HG02798 (cell line): Measurements from ENCODE around the gene KCNS1.

Source experiments
- ATAC-seq: cut with Tn5 transposase; IDR thresholded peaks from one replicate; pipeline ENCODE4 v1.9.1; 2021; ENCODE audit warnings: mild to moderate bottlenecking; ENCODE audit not compliant: unreplicated experiment, poor library complexity

The KCNS1 gene

DNA sequence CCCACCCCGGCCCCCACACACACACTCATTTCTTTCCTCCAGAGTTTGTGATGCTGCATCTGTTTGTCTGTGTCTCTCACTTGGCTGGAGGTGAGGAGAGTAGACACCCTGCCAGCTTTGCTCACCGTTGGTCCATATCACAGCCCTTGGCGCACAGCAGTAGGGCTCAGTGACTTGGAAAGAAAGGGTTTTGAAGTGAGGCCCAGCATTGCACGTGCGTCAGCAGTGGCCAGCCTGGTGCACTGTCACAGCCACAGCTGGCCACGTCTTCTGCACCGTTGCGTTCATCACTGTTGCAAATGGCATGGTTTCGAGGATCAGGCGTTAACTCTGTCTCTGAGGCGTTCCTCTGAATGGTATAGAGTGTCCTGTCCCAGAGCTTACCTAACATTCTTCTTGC is 10.4 kb upstream of the KCNS1 start:
- no peak for ATAC-seq

DNA sequence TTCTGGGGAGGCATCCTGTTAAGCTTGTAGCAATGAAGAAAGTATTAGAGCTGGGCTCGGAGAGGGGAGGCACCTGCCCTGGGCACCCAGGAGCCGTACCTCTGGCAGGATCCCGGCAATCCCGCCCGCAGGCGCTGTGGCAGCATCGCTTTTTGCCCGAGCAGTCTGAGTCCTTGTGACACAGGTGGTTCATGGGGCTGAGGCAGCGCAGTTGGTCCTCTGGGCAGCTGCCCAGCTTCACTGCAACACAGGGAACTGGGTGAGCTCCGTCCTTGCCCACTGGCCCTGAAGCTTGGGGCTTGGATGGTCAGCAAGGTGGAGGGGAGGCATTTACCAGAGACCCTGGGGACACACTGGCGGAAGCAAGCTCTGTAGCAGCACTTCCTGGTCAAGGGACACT is 9.4 kb upstream of the KCNS1 start:
- ATAC-seq, result no peak

DNA sequence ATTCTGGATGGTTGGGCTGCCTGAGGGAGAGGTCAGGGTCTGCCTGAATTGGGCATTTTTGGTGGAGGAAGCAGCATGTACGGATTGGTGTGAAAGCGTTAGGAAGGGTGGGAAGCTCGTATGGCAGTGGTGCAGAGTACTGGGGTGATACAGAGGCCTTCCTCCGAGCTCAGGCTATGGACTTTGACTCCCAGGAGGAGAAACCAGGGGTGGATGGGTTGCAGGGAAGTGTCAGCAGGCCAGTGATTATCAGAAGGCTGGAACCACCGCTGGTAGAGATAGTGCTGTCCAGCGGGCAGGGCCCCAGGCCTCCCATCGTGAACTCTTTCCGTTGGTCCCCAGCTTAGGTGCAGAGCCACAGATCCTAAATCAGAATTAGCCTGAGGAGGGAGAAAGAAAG is 8.7 kb upstream of the KCNS1 start:
- ATAC-seq, result no peak

DNA sequence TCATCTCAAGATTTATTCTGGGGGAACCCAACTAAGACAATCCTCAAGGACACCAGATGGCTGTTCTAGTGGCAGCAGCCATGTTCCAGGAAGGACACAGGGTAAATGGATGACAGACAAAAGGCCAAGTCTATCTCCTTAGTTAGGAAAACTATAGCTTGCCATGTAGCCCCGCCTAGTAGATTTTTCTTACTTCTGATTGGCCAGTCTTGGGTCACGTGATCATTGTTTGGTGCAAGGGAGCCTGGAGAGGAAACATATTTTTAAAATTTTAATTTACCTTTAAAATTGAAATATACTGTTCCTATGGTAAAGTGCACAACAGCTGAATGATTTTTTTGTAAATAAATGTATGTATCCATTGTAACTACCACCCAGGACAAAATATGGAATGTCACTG is 4.4 kb upstream of the KCNS1 start:
- ATAC-seq, result no peak

DNA sequence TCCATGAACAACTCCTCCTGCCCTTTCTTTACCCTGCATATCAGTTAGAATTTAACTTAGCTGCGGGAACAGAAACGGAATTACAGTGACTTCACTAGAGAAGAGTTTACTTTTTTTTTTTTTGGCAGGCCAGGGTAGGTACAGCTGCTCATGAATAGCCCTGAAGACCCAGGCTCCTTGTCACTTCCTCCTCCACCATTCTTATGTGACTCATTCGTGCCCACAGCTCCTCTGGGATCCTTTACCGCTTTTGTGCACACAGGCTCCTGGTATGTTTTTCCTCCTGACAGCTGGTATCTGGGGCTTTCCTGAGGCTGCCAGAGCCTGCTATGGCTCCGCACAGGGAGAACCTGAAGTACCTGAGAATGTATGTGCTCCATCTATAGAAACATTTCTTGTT is 3.9 kb upstream of the KCNS1 start:
- no peak for ATAC-seq

DNA sequence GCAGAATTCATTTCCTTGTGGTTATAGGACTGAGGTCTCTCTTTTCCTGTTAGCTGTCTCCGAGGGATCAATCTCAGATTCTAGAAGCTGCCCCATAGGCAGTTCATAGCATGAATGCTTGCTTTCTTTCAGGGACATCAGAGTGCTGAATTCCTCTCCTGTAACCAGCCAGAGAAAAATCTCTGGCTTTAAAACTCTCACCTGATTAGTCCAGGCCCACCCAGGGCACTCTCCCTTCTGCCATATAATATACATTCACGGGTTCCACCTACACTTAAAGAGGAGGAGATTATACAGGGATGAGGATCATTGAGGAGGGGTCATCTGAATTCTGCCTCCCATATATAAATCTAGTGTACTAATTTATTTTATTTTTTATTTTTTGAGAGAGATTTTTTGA is 2.1 kb upstream of the KCNS1 start:
- no peak for ATAC-seq

DNA sequence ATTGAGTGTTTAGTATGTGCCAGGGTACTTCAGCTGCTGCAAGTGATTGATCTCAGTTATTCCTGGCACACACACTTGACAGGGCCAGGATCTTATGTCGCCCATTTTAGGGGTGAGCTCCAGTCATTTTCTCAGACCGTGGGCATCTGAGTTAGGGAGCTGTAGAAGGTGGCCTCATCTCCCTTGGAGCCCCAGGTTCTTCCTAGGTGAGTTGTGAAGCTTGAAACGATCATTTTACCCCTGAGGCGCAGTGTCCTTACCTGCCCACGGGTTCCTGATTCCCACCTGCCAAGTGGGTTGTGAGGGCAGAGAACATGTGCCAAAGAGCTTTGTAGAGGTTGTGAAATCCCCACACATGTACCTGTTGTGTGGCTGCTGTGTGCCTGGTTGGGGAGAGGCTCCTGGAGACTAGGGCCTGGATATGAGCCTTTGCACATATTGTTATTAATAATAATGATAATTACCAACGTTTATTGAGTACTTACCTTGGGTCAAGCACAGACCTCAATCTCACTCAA is 465 bp upstream of the KCNS1 start:
- no peak for ATAC-seq

DNA sequence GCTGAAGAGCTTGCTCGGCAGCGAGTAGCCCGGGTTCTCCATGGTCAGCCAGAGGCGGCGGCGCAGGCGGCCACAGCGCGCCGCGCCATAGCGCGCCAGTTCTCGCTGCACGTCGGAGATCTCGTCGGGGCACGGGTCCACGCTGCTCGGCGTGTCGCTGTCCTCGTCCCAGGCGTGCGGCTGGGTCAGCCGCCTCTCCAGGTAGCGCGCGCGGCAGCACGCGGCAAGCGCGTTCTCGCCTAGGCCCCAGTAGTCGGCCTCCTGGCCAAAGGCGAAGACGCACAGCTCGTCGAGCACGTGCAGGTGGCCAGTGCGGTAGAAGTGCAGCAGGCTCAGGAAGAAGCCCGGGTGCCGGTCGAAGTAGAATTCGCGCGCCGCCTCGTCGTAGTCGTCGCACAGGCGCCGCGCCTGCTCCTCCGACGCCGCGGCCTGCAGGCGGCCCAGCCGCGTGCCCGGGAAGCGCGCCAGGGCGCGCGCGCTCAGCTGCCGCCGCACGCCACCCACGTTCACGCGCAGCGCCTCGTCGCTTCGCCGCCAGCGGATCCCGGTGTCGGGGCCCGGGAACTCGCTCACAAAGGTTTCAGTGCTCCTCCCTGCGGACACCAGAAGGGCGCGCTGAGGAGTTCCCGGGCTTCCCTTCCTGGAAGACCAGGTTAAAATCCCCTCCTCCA is 2.7 kb downstream of the KCNS1 start:
- ATAC-seq, result no peak

DNA sequence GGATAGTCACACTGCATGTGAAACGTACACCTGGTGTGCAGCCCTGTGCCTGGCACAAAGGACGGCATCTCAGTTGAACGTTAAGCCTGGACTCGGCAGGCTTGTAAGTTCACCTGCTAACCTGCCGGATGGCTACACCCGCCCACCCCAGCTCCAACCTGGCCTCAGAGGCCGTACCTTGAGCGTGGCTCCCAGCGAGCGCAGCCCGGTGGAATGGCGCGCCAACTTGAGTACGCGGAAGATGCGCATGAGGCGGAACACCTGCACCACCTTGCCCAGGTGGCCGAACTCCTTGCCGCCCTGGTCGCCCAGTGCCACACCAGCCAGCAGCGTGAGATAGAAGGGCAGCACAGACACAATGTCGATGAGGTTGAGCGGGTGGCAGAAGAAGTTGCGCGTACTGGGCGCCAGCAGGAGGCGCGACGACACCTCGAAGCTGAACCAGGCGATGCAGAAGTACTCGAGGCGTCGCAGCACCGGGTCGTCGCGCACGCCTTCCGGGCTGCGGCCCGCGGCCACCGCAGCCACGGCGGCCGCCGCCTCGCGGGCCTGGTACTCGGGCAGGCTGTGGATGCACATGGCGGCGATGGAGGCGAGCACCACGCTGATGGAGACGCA is 3.3 kb downstream of the KCNS1 start:
- ATAC-seq, result no peak

DNA sequence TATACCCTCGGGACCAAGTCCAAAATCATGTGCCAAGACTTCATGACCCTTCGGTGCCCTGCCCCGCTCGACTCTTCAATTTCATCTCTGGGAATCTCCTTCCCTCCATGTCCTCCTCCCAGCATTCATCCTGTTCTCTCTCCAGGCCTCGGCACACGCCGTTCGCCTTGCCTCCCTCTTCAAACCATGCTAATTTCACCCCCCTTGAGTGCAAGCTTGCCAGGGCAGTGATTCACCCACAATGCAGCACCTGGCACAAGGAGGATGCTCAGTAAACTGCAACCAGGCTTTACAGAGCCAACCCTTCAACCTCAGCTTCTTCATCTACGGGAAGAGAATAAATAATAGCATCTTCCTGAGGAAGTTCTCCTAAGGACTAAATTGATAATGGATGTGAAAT is 4.1 kb downstream of the KCNS1 start:
- no peak for ATAC-seq

DNA sequence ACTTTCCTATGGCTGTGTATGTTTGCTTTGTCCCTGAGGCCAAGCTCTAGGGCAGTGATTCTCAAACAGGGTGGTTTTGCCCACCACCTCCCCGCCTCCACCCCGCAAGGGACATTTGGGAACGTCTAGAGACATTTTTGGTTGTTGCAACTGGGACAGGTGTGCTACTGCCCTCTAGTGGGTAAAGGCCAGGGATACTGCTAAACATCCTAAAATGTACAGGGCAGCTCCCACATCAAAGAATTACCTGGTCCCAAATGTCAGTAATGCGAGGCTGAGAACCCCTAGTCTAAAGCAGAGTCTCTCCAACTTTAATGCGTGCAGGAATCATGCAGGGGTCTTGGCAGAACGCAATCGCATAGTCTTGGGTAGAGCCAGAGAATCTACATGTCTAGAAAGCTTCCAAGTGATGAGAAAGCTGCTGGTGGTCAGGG is 5.1 kb downstream of the KCNS1 start:
- ATAC-seq, result no peak

DNA sequence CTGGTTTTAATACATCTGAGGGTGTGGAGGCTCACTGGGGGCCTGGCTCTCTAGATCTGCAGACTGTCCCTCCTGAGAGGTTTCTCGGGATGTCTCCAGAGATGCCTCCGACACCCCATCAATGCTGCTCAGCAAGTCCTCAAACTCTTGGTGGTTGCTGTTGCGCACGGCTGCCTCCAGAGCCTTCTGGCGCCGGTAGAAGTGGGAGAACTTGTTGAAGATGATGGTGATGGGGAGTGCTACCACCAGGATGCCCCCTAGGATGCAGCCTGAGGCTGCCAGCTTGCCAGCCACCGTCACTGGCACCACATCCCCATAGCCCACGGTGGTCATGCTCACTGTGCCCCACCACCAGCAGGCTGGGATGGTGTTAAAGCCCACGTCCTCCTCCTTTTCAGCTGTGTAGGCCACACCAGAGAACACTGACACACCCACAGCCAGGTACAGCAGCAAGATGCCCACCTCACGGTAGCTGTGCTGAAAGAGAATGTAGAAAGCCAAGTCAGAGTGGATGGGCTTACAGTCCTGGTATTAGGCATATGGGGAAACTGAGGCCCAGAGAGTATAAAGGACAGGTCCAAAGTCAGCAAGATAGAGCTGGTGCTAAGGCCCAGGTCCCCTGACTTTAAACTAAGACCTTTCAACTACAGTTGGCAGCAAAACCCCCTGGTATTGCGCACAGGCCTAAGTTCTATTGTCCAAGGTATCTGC is 5.9 kb downstream of the KCNS1 start:
- no peak for ATAC-seq

DNA sequence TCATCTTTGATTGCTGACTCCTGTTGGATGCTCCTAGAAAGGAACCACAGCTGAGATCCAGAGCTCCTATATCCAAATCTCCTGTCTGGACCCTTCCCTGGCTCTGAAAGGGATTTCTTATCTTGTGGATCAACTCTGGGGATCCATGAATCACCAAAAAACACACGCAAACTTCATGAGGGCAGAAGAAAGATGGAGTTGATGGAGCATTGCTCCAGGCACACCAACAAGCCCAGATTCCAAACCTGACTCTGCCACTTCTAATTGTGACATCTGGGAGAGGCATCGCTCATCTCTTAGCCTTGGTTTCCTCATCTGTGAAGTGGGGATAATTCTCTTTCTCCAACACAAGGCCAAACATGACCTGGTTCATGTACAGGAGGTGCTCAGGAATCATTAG is 6.7 kb downstream of the KCNS1 start:
- no peak for ATAC-seq

DNA sequence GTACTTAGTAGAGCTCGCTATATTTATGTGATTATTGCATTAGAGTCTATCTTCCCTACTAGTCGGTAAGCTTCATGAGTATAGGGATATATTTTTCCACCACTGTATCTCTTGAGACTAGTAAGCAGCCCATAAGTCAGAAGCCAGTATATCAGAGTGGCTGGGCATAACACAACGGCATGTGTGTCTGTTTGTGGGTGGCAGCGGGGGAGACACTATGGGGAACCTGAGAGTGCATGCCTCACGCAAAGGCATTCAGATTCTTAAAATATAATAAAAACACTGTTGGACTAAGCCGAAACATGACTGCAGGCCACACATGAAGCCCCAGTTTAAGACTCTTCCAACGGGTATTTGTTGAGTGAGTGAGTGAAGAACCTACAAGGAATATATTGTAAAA is 8.0 kb downstream of the KCNS1 start:
- no peak for ATAC-seq

DNA sequence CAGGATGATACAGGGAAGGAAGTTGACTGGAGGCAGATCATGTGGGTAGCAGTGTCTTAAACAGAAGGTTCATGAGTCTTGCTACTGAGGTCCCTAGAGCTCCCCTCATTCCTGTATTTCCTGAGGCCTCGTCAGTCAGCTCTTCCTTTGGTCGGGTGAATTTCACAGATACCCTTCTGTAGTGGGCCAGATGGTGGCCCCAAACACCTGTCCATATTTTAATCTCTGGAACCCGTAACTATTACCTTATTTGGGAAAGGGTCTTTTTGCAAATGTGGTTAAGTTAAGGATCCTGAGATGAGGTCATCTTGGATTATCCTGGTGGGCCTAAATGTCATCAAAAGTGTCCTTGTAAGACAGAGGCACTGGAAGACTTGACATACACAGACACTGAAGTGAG is 9.6 kb downstream of the KCNS1 start:
- ATAC-seq, result no peak

DNA sequence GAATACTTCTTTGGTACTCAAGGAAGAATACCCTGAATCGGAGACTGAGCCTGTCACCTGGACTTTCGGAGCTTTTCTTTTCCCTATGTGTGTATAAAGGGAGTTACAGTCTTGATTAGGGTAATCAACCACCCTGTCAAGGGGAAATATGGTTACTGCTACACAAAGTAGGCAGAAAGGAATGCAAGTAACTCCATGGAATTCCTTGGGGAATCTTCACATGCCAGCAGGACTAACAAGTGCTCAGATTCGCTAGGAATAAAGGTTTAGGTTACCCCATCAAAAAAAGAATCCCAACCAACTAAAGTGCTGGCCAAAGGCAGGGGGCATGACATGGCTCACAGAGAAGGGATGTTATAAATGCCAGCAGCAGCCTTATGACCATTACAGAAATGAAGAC is 10.4 kb downstream of the KCNS1 start:
- no peak for ATAC-seq

DNA sequence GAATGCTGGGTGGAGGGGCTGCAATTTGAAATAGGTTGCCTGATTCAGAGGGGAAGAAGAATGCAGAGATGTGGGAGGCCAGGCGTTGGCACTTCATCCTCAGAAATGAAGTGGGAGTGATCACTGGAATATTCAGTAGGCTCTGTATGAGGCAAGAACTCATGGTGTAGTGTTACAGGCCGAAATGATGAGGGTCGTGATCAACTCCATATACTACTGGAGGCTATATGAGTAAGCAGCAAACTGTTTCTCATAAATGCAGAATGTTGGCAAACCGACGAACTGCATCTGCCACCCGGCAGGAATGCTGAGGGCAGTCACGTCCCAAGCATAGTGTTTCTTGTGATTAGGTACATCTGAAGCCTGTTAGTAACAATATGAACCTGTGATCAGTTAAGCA is 12.7 kb downstream of the KCNS1 start:
- no peak for ATAC-seq

DNA sequence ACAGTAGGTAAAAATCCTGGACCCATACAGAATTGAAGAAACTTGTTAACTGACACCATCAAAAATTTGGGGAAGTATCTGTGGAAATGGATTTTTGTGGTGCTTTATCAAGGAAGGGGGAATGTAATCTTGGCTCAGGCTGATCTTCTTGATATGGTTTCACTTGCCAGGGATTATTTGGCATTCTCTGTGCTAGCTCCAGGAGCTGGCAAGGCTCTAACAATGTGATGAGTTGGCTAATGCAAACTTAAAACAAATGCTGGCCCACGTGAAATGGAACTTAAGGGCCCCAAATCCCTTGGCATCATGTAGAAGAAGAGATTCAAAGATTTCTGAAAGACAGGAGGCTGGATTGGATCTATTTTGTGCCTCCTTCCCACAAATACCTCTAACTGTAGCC is 13.1 kb downstream of the KCNS1 start:
- no peak for ATAC-seq

DNA sequence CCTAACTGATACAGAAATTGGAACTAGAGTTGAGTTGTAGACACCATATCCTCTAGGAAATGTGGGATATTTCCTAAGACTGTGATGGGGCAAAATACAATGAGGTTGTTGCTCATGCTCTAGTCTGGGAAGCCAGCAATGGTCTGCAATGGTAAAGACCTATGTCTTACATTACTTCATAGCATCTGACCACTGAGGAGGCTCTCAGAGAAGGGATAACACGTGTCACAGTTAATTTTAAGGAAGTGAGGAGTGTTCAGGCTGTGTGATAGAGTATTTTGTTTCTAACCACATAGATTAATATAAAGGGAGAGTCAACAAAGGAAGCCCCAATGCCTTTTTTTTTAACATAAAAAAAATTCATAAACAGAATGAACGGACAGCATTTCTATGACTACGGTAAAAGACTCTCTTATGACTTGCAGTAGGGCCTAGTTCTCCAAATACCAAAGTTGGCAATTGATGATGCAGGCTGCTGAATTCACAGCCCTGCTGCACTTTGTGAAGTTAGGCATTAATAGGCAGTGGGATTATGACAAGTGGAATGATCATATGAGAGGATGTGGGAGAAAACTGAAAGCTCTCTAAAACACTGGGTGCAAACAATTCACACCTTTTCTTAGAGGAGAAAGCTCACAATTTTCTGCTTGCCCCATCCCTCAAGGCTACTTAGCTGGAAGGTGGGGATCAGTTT is 13.7 kb downstream of the KCNS1 start:
- no peak for ATAC-seq

DNA sequence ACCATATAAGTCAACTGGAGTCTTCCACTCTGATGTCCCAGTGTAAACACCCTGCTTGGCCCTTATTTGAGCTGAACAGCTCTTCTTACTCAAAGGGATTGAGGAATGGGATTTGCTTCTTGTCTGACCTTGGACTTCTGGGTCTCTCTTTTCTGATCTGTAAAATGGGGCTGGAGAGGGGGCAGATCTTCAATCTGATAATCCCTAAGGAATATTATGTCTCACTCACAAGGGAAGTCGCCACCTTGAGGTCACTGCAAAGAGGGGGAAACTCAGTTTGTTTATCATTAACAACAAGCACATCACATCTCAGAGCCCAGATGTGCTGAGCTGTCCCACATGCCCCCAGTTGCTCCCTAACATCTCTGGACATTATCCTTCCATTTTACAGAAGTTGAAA is 15.1 kb downstream of the KCNS1 start:
- no peak for ATAC-seq

DNA sequence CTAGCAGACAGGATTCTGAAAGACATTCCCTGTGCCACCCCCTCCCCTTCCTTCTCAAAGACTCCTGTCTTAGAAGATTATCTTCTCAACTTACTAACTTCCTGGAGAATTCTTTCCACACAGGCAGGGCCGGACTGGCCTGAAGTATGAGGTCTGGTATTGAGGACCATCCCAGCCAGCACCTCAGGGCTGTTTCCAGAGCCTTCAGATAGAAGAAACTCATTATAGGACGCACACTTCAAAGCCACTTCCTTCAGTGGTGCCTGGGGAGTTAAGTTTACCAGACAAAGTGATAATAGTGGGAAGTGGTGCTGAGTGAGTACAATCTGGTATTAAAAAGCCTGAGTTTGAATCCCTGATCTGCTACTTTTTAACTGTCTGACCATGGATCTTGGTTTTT is 15.6 kb downstream of the KCNS1 start:
- ATAC-seq, result no peak
